Myometrial cell (primary cell): Measurements from ENCODE around the gene TPD52L1. TPM values are rescaled to one million over a fixed set of nuclear protein-coding genes. Genes with fewer than 3 reads are reported as not detected.

Source experiments
- total RNA-seq: library from RNA; depleted of rRNA; stranded (reverse); fragments of >200 nt; gene quantifications from 2 replicates; pipeline ENCODE4 v1.2.3, GENCODE V29; 2015

The TPD52L1 gene
- 0.29 and 0.71 TPM in 2 replicates for total RNA-seq

GRCh38 chr6:125153391-125154117 is at the start of gene TPD52L1:
Gene TPD52L1, plus strand, starts transcription at chr6:125153773. Its CDS starts 179 bp downstream, at chr6:125153952.

GRCh38 chr6:125301435-125302391 is 148.1 kb downstream of the TPD52L1 start, which contains the start of gene HDDC2:
Gene HDDC2, minus strand, starts transcription at chr6:125301967. Its CDS starts 35 bp downstream, at chr6:125301932.

Other genes starting within 250 kb of the TPD52L1 start
- 2.6 and 9.0 TPM in 2 replicates for gene RNF217, start 191.3 kb upstream of the TPD52L1 start, total RNA-seq
- gene HDDC2, start 148.2 kb downstream of the TPD52L1 start, total RNA-seq, result 51.9 and 63.3 TPM in 2 replicates